ENCODE measurements around the gene PHYKPL. TPM values are rescaled to one million over a fixed set of nuclear protein-coding genes. Genes with fewer than 3 reads are reported as not detected.

Gene PHYKPL
- total RNA-seq, 2 donors from 2014 or later = 22.8 to 34.5 TPM

DNA sequence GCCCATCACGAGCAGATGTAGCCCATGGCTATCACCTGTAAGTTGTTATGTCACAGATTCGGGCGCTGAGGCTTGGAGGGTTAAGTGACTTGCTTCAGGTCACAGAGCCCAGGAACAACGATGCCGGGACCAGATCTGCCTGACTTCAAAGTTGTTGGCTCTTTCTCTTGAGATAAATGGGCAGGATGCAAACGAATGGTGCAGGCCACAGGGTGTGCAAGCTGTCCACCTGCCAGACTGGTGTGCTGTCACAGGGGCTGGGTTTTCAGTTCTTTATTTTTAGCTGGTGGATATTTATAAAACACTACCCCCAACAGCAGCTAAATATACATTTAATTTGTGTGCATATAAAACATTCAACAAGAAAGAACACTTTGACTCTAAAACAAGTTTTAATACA is 17.7 kb upstream of the PHYKPL start:
- Histone ChIP-seq H3K27ac (no peak overlapping the region), H3K9me3 (no peaks in the 10 kb centered on the region), H3K4me1 (peaks cover 0 to 5% of the 10 kb centered on the region in 2 donors), H3K4me3 (no peak overlapping the region), H3K27me3 (no peaks in the 10 kb centered on the region), H3K36me3 (no peaks in the 10 kb centered on the region)
- DNase-seq (ENCODE audit: low spot score) = no peak
- TF ChIP-seq, protein P1, sequence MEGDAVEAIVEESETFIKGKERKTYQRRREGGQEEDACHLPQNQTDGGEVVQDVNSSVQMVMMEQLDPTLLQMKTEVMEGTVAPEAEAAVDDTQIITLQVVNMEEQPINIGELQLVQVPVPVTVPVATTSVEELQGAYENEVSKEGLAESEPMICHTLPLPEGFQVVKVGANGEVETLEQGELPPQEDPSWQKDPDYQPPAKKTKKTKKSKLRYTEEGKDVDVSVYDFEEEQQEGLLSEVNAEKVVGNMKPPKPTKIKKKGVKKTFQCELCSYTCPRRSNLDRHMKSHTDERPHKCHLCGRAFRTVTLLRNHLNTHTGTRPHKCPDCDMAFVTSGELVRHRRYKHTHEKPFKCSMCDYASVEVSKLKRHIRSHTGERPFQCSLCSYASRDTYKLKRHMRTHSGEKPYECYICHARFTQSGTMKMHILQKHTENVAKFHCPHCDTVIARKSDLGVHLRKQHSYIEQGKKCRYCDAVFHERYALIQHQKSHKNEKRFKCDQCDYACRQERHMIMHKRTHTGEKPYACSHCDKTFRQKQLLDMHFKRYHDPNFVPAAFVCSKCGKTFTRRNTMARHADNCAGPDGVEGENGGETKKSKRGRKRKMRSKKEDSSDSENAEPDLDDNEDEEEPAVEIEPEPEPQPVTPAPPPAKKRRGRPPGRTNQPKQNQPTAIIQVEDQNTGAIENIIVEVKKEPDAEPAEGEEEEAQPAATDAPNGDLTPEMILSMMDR (IDR thresholded peaks at IDR 0.05) = no peak

DNA sequence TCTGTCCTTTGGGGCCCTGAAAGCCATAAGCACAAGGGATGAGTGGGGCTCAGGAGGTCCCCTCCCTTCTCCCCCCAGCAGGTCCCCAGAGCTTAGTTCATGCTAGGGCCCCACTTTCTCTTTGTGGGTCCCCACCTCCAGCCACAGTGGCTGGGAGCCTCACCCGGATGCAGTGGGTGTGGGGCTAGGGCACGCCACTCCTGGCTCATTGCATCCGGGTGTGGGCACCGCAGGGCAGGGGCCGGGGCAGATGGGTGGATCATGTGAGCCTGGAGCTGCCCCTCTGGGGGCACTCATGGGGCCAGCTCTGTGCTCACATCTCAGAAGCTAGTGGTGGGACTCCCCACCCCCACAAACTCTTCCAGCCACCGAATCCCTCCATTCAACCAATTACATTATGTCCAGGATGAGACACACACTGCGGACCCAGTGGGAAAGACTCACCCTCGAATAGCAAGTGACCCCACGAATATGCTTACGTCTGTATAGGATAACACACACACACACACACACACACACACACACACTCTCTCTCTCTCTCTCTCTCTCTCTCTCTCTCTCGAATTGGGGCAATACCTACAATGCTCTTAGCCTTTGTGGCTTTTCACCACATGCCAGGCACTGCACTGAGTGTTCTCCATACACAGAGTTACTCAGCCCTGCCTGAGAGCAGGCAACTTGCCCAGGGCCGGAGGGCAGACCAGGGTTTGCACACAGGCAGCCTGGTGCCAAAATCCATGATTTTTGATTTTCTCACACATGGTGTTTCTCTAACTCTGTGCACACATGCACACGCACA is 16.8 kb upstream of the PHYKPL start:
- TF ChIP-seq, protein P1 (IDR thresholded peaks at IDR 0.05) = no peak
- Histone ChIP-seq H3K27ac (no peak overlapping the region), H3K27me3 (no peaks in the 10 kb centered on the region), H3K4me1 (peaks cover 0 to 5% of the 10 kb centered on the region in 2 donors), H3K4me3 (no peak overlapping the region), H3K36me3 (no peaks in the 10 kb centered on the region), H3K9me3 (no peaks in the 10 kb centered on the region)
- DNase-seq (ENCODE audit: low spot score) = no peak

DNA sequence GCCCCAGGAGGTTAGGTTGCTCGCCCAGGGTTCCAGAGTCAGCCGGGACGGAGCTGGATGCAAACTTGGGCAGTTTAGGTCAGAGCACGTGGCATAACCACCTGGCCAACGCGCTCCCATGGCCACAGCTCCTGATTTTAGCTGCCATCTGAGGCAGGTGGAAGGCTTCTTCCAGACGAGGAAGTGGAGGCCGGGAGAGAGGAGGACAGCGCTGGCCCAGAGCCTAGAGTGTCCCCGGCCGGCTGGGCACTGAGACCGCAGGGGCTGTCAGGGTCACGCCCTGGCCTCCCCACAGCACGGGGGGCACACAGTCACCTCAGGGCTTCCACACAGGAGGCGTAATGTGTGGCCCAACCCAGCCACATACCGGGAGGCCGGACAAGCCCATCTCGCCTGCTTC is 16.1 kb upstream of the PHYKPL start:
- no peak for DNase-seq (ENCODE audit: low spot score)
- Histone ChIP-seq H3K4me1 (peaks cover 0 to 5% of the 10 kb centered on the region in 2 donors), H3K9me3 (no peaks in the 10 kb centered on the region), H3K27ac (no peak overlapping the region), H3K36me3 (no peaks in the 10 kb centered on the region), H3K27me3 (no peaks in the 10 kb centered on the region), H3K4me3 (no peak overlapping the region)
- TF ChIP-seq, protein P1 (IDR thresholded peaks at IDR 0.05) = no peak

DNA sequence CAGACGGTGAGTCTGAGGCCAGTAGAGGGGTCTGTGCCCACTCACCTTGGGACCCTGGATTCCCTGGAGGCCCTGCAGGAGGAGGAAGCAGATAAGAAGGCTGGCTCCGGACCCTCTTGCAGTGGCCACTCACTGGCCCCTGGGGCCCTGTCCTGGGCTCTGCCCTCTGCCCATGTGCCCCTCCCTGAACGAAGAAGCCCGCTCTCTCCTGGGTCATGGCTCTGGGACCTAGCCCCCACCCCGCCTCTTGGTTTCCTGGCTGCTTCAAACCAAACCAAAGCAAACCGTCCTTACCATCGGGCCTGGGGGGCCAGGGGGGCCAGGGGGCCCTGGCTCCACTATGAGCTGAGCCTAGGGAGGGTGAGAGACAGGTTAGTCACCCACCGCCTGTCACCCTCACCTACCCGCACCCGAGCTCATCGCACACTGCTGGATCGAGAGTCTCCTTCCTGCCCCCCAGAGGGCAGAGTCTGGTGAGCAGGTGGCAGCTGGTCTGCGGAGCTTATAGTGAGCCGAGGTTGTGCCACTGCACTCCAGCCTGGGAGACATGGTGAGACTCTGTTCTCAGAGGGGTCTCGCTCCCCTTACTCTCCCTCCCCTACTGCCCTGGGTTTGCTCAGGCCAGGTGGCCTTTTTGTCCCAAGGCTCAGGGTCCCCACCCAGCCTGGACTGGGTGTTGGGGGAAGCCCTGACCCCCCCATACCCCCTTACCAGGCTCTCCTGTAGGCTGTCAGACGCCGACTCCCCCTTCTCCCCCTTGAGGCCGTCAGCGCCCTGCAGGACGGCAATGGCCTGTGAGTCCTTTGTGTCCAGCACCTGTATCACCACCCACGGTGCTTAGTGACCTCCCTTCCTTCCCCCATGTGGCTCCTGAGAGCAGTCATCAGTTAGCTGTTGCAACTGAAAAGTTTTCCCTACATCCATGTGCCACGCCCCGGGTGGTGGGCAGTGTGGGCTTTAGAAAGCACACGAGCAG is 15.2 kb upstream of the PHYKPL start:
- TF ChIP-seq, protein P1 (IDR thresholded peaks at IDR 0.05) = no peak
- Histone ChIP-seq H3K4me1 (peaks cover 0 to 5% of the 10 kb centered on the region in 2 donors), H3K27ac (no peak overlapping the region), H3K36me3 (no peaks in the 10 kb centered on the region), H3K9me3 (no peaks in the 10 kb centered on the region), H3K4me3 (no peak overlapping the region), H3K27me3 (no peaks in the 10 kb centered on the region)
- no peak for DNase-seq (ENCODE audit: low spot score)

DNA sequence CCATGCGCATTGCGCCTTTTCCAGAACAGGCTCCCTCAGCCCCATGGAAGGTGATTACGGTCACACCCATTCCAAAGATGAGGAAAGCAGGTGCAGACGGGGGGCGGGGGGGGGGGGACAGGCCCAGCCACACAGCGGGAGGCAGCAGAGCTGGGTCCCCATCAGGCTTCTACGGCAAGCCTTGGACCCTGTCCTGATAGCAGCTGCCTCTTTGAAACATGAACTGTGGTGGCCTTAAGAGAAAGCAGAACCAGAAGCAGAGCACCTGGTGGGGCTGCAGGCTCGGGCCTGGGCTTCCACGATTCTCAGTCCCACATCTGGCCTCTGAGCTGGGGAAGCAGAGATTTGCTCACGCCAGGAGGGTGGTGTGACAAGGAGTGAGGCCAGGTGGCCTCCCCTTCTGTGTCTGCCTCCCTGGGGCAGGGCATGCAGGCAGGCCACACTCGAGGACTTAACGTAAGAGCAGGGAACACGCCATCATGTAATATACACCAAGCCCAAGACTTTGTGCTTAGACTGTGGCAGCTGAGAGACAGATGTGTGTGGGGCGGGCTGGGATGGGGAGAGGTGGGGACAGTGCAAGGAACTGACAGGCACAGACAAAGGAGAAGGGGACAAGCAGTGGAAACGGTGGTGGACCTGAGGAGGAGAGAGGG is 14.2 kb upstream of the PHYKPL start:
- Histone ChIP-seq H3K4me3 (no peak overlapping the region), H3K27me3 (no peaks in the 10 kb centered on the region), H3K36me3 (no peaks in the 10 kb centered on the region), H3K4me1 (peaks cover 0 to 11% of the 10 kb centered on the region in 2 donors), H3K9me3 (no peaks in the 10 kb centered on the region), H3K27ac (no peak overlapping the region)
- TF ChIP-seq, protein P1 (IDR thresholded peaks at IDR 0.05) = no peak
- DNase-seq (ENCODE audit: low spot score) = no peak

Data from right atrium auricular region (tissue), 2 donors.